GM10847 (cell line): ENCODE results near the gene LAGE3.

Source experiments
- POLR2A ChIP-seq: IDR thresholded peaks from 2 replicates; pipeline ENCODE4 v1.6.1; 2011; ENCODE audit not compliant: insufficient read length; ENCODE audit errors: extremely low read depth

The LAGE3 gene

DNA sequence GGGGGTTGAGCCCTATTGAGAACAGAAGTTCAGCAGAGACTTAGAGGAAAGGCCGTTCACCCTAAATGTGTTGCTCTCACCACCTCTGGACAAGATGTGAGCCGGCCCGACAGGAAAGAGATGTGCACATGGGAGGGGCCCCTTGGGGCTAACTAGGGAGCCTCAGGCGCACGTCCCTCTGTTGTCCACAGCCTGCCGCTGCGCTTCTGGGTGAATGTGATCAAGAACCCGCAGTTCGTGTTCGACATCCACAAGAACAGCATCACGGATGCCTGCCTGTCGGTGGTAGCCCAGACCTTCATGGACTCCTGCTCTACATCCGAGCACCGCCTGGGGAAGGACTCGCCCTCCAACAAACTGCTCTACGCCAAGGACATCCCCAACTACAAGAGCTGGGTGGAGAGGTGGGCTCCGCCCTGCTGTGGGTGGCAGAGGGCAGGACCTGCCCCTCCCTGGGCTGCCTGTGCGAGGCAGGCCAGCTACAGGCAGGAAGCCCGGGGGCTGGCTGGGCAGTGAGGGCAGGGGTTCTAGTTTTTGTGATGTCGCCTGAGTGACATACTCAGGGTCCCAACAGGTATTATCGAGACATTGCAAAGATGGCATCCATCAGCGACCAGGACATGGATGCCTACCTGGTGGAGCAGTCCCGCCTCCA is 8.0 kb downstream of the LAGE3 start:
- no peak for TF ChIP-seq POLR2A

DNA sequence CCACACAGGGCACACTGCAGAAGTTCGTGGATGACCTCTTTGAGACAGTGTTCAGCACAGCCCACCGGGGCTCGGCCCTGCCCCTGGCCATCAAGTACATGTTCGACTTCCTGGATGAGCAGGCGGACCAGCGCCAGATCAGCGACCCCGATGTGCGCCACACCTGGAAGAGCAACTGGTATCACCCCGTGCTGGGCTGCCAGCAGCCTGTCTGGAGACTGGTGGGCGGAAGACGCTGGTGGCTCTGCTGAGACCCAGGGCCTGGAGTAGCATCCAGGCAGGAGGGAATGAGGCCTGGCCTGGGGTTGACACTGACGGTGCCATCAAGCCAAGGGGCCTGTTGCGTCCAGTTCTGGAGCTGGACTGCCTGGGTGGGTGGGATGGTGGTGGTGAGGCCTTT is 8.6 kb downstream of the LAGE3 start:
- no peak for TF ChIP-seq POLR2A

DNA sequence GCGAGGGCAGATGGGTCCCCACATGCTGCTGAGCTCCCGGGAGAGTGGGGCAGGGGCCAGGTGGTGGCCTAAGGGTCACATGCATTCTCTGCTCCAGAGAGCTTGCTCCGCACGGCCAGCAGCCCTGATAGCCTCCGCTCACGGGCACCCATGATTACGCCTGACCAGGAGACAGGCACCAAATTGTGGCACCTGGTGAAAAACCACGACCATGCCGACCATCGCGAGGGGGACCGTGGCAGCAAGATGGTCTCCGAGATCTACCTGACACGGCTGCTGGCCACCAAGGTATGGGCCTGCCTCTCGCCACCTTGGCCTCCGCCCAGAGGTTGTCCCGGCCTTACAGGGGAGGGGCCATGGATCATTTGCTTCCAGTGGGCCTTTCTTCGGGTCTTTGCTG is 9.2 kb downstream of the LAGE3 start:
- no peak for TF ChIP-seq POLR2A

DNA sequence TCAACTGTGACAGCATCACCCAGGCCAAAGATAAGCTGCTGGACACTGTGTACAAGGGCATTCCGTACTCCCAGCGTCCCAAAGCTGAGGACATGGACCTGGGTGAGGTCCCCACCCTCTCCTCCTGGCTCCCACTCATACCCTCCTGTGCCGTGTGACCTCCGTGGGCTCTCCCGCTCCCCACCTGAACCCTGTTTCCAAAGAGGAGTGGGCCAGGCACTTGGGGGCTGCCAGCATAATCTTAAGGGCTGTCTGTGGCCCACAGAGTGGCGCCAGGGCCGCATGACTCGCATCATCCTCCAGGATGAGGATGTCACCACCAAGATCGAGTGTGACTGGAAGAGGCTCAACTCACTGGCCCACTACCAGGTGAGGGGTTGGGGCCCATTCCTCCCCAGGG is 10.0 kb downstream of the LAGE3 start:
- no peak for TF ChIP-seq POLR2A

DNA sequence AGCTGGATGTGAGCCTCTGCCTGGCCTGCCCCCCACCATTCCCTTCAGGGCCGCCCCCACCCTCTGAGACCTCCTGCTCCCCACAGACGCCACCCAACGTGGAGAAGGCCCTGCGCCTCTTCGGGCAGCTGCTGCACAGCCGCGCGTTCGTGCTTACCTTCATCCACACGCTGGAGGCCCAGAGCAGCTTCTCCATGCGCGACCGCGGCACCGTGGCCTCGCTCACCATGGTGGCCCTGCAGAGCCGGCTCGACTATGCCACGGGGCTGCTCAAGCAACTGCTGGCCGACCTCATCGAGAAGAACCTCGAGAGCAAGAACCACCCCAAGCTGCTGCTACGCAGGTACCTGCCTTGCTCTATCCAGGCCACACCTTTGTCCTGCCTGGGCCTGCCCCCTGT is 10.9 kb downstream of the LAGE3 start:
- TF ChIP-seq POLR2A: no peak

DNA sequence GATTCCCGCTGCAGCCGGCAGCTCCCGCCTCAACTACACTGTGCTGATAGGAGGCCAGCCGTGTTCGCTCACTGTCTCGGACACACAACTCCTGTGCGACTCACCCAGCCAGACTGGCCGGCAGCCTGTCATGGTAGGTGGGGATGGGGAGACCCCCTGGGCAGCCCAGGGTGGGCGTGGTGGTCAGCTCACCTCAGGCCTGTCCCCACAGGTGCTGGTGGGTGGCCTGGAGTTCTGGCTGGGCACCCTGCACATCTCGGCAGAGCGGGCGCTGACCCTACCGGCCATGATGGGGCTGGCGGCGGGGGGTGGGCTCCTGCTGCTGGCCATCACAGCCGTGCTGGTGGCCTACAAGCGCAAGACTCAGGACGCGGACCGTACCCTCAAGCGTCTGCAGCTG is 11.5 kb downstream of the LAGE3 start:
- no peak for TF ChIP-seq POLR2A

DNA sequence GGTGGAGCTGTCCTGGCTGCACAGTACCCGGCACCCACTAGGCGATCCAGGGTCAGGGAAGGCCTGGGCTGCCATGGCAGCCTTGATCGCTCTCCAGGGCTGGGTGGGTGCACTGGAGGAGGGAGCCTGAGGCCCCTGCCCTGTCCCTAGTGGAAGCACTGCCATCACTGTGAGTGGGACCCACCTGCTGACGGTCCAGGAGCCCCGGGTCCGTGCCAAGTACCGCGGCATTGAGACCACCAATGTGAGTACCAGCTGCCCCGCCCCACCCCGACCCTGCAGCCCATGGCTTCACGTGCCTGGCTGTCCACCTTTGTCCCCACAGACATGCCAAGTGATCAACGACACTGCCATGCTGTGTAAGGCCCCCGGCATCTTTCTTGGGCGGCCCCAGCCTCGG is 12.2 kb downstream of the LAGE3 start:
- TF ChIP-seq POLR2A: no peak

DNA sequence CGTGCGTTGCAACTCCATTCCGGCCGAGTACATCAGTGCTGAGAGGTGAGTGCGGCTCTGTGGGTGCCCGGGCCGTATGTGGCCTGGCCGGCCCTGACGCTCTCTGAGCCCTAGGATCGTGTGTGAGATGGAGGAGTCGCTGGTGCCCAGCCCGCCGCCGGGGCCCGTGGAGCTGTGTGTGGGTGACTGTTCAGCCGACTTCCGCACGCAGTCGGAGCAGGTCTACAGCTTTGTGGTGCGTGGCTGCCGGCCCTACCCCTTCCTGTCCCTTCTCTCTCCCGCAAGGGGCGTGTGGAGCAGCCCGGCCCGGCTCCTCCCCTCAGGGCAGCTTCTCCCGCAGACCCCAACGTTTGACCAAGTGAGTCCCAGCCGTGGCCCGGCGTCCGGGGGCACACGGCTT is 13.0 kb downstream of the LAGE3 start:
- TF ChIP-seq POLR2A: no peak

DNA sequence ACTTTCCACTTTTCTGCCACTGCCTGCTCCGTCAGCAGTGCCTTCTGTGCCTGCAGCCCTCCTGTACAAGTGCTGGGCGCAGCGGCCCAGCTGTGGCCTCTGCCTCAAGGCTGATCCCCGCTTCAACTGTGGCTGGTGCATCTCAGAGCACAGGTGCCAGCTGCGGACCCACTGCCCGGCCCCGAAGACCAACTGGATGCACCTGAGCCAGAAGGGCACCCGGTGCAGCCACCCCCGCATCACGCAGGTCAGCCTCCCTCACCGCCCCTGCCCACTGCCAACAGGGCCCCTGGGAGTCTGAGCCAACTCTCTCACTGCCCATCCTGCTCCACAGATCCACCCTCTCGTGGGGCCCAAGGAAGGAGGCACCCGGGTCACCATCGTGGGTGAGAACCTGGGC is 13.5 kb downstream of the LAGE3 start:
- no peak for TF ChIP-seq POLR2A

DNA sequence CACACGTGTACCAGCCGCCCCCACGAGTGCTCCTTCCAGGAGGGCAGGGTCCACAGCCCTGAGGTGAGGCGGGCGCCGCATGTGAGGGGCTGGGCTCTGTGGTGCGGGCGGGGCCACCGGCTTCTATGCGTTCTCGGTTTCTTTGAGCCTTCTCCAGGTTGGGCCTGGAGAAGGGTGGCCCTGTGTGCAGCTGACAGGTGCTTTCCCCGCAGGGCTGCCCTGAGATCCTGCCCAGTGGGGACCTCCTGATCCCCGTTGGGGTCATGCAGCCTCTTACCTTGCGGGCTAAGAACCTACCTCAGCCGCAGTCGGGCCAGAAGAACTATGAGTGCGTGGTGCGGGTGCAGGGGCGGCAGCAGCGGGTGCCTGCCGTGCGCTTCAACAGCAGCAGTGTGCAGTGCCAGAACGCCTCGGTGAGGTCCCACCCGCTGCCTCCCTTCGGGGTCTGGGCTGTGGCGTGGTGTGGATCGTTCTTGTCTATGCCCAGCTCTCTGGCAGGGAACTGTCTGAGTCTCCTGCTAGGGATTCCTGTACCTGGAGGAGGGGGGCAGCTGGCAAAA is 14.2 kb downstream of the LAGE3 start:
- no peak for TF ChIP-seq POLR2A

DNA sequence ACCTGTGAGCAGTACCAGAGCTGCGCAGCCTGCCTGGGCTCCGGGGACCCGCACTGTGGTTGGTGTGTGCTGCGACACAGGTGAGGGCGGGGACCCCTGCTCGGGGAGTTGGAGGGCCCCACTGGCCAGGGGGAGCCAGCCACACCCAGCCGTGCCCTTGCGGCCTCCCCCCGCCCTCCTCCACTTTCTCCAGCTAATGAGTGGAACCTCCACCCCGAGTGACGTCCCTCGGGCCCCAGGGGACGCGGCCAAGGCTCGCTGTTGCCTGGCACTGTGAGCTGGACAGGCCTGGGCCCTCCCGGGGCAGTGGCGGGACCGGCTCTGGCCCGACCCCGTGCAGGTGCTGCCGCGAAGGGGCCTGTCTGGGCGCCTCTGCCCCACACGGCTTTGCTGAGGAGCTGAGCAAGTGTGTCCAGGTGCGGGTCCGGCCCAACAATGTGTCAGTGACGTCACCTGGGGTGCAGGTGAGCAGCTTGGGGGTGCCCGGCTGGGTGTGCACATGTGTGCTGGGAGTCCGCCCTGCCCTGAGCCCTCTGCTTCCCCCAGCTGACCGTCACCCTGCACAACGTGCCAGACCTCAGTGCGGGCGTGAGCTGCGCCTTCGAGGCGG is 15.4 kb downstream of the LAGE3 start:
- no peak for TF ChIP-seq POLR2A

DNA sequence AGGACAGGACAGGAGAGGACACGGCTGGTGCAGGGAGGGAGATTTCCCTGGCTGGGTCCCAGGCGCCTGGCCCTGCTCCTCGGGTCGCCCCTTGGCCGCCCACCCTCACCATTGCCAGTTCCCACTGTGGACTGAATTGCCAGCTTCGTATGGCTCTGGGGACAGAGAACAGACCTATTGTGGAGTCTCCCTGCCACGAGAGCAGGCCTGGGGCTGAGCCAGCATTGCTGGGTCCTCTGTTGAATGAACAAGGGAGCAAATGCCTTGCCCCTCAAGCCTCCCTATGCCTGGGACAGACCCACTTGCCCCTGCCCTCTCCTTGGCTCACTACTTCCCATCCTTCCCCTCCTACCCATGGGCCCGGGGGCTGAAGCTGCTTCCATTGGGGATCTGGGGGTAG is 16.7 kb downstream of the LAGE3 start:
- no peak for TF ChIP-seq POLR2A

DNA sequence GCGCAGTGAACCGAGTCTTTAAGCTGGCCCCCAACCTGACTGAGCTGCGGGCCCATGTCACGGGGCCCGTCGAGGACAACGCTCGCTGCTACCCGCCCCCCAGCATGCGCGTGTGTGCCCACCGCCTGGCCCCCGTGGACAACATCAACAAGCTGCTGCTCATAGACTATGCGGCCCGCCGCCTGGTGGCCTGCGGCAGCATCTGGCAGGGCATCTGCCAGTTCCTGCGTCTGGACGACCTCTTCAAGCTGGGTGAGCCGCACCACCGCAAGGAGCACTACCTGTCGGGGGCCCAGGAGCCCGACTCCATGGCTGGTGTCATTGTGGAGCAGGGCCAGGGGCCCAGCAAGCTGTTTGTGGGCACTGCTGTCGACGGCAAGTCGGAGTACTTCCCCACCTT is 18.8 kb downstream of the LAGE3 start:
- no peak for TF ChIP-seq POLR2A

DNA sequence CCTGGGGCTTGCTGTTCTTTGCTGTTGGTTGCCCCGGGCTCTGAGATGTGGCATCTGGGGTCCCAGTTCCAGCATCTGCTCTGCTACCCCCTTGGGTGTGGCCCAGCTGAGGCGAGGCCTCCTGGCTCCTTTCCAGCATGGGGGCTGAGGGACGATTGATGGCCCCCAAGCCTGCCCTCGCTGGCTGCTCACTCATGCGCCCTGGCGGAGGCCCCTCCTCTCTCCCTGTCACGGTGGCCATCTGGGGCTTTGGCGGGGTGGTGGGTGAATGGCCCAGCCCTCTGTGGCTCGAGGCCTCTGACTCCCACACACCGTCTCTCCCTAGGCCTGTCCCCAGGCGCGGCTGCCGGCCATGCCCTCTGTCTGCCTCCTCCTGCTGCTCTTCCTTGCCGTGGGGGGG is 19.2 kb downstream of the LAGE3 start:
- TF ChIP-seq POLR2A: no peak

DNA sequence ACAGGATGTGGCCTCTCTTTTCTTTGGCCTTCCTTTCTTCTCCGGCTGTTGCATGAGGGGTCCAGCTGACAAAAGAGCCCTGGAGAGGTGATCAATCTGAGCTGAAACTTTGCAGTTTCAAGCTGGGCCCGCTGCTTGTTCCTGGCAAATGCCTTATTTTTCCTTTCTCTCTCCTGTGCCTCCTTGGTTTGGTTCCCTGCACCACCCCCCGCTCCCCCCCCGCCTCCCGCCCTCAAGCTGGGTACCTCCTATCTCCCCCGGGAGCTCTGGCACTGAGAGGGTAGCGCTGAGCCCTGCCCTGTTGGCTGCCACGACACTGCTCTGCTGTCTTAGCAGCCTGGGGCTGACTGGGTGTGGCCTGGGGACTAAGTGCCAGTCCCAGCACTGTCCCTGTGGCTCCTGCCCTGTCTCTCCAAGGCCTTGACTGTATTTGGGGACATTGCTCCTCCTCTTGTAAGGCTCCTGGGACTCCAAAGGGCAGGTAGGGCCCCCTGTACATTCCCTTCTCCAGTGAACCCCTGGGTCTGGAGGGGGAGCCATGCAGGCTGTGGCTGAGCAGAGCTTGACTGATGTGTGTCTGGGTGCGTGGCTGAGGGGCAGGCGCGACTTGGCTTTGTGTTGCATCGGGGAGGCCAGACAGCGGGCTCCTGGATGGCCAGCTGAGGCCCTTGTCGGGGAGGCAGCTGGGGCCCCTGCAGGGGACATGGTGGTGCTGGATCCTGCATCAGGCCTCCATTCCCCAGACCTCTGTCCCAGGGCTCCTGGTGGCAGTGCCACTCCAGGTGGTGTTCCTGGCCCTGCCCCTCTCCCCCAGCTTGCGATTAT is 19.9 kb downstream of the LAGE3 start:
- TF ChIP-seq POLR2A: no peak
